WTC11 (cell line): Measurements from ENCODE around the gene ABHD6. TPM values are rescaled to one million over a fixed set of nuclear protein-coding genes. Genes with fewer than 3 reads are reported as not detected.

ENCODE experiments used
- ATAC-seq: fragments of 200-7000 bp; cut with Tn5 transposase; 2 replicates; pipeline ENCODE4 v1.10.0; 2021; ENCODE audit warnings: mild to moderate bottlenecking, moderate library complexity
- CTCF ChIA-PET: fragments of 300-600 bp; sonication (Branson Sonifier 250); formaldehyde crosslinking; loops from one replicate; lab custom pipeline; 2021; ENCODE audit warnings: antibody characterized with exemption; lab: Charles Lee
- POLR2A ChIA-PET: fragments of 350-600 bp; sonication (Branson Sonifier 250); formaldehyde crosslinking; loops from one replicate; lab custom pipeline; 2021; ENCODE audit warnings: antibody characterized with exemption; lab: Charles Lee
- DNase-seq: peaks from one replicate; pipeline ENCODE4 v3.0.0; 2021; ENCODE audit warnings: low spot score
- H3K27ac Mint-ChIP-seq: 2 replicates; pipeline ENCODE4 v1.8.0; 2021; ENCODE audit warnings: mixed read lengths
- H3K27me3 Mint-ChIP-seq: 2 replicates; pipeline ENCODE4 v1.8.0; 2021; ENCODE audit warnings: low read depth, mild to moderate bottlenecking, moderate library complexity, mixed read lengths
- H3K36me3 Mint-ChIP-seq: 2 replicates; pipeline ENCODE4 v1.8.0; 2021; ENCODE audit warnings: mixed read lengths
- H3K4me1 Mint-ChIP-seq: 2 replicates; pipeline ENCODE4 v1.8.0; 2022; ENCODE audit warnings: mixed read lengths
- H3K4me3 Mint-ChIP-seq: 2 replicates; pipeline ENCODE4 v1.8.0; 2021; ENCODE audit warnings: mild to moderate bottlenecking, moderate library complexity, mixed read lengths
- H3K9me3 Mint-ChIP-seq: 2 replicates; pipeline ENCODE4 v1.8.0; 2021; ENCODE audit warnings: mixed read lengths
- ATF1 ChIP-seq: sonication (generic); formaldehyde crosslinking; IDR thresholded peaks from 2 replicates; pipeline ENCODE4 v1.8.1; 2023; ENCODE audit warnings: mild to moderate bottlenecking, moderate library complexity, missing genetic modification reagents
- FOXK1 ChIP-seq: sonication (generic); formaldehyde crosslinking; IDR thresholded peaks from 2 replicates; pipeline ENCODE4 v1.8.0; 2022; ENCODE audit warnings: mild to moderate bottlenecking, moderate library complexity, missing genetic modification reagents
- GRHL2 ChIP-seq: fragments of 250-450 bp; sonication (Bioruptor Pico); IDR thresholded peaks from 2 replicates; pipeline ENCODE4 v1.8.0; 2022; ENCODE audit warnings: mild to moderate bottlenecking, moderate library complexity; ENCODE audit not compliant: insufficient replicate concordance, severe bottlenecking
- HMGXB4 ChIP-seq: sonication (generic); formaldehyde crosslinking; IDR thresholded peaks from 2 replicates; pipeline ENCODE4 v1.8.1; 2023; ENCODE audit warnings: mild to moderate bottlenecking, moderate library complexity, missing genetic modification reagents
- JAZF1 ChIP-seq: fragments of 250-450 bp; sonication (Bioruptor Pico); IDR thresholded peaks from 2 replicates; pipeline ENCODE4 v1.9.0; 2021; ENCODE audit warnings: moderate library complexity, mild to moderate bottlenecking, inconsistent platforms
- NFYB ChIP-seq: sonication (generic); formaldehyde crosslinking; conservative IDR thresholded peaks from 2 replicates; pipeline ENCODE4 v1.8.0; 2022; ENCODE audit warnings: low read depth, missing genetic modification reagents
- OVOL2 ChIP-seq: fragments of 250-450 bp; sonication (Bioruptor Pico); IDR thresholded peaks from 2 replicates; pipeline ENCODE4 v1.9.0; 2021; ENCODE audit warnings: mild to moderate bottlenecking, borderline replicate concordance
- PRRX2 ChIP-seq: fragments of 250-450 bp; sonication (Bioruptor Pico); IDR thresholded peaks from 2 replicates; pipeline ENCODE4 v1.8.0; 2021; ENCODE audit warnings: mild to moderate bottlenecking
- ZBTB43 ChIP-seq: sonication (generic); formaldehyde crosslinking; IDR thresholded peaks from 2 replicates; pipeline ENCODE4 v1.8.1; 2023; ENCODE audit warnings: mild to moderate bottlenecking, missing genetic modification reagents
- ZNF423 ChIP-seq: fragments of 250-450 bp; sonication (Bioruptor Pico); IDR thresholded peaks from 2 replicates; pipeline ENCODE4 v2.1.2; 2022; ENCODE audit warnings: mild to moderate bottlenecking, moderate library complexity
- total RNA-seq: library from RNA; stranded (reverse); gene quantifications from 3 replicates; pipeline ENCODE4 v1.2.3, GENCODE V29; 2021
- TF ChIP-seq, protein P1 (sequence below): sonication (generic); formaldehyde crosslinking; IDR thresholded peaks from 2 replicates; pipeline ENCODE4 v1.8.1; 2022; ENCODE audit warnings: missing genetic modification reagents, borderline replicate concordance
- TF ChIP-seq, protein P2 (sequence below): fragments of 250-450 bp; sonication (Bioruptor Pico); IDR thresholded peaks from 2 replicates; pipeline ENCODE4 v2.1.2; 2022; ENCODE audit warnings: mild to moderate bottlenecking, moderate library complexity
- TF ChIP-seq, protein P3 (sequence below): sonication (generic); formaldehyde crosslinking; IDR thresholded peaks from 2 replicates; pipeline ENCODE4 v1.8.1; 2022; ENCODE audit warnings: mild to moderate bottlenecking, moderate library complexity, missing genetic modification reagents
- TF ChIP-seq, protein P4 (sequence below): fragments of 250-450 bp; sonication (Bioruptor Pico); IDR thresholded peaks from 2 replicates; pipeline ENCODE4 v1.9.0; 2021; ENCODE audit warnings: mild to moderate bottlenecking
- TF ChIP-seq, protein P5 (sequence below): fragments of 250-450 bp; sonication (Bioruptor Pico); IDR thresholded peaks from 2 replicates; pipeline ENCODE4 v1.9.0; 2021; ENCODE audit warnings: mild to moderate bottlenecking

ABHD6 gene
- total RNA-seq, 1 experiment from 2014 or later, result 5.4 TPM

- peaks cover 4% of the 10 kb centered on the region; the same call in 1 of the 2 replicates for H3K4me1 Mint-ChIP-seq
- peaks cover 10% of the 10 kb centered on the region for H3K36me3 Mint-ChIP-seq
- DNase-seq, result no peak
- H3K4me3 Mint-ChIP-seq, result no peak overlapping the region
- no peaks in the 10 kb centered on the region; the same call in 1 of the 2 replicates for H3K27me3 Mint-ChIP-seq
- TF ChIP-seq NFYB (CRISPR knock-in tag) (no peak), PRRX2 (no peak), ATF1 (CRISPR knock-in tag) (no peak), GRHL2 (CRISPR knock-in tag) (no peak), OVOL2 (CRISPR knock-in tag) (no peak), HMGXB4 (CRISPR knock-in tag) (no peak)
- TF ChIP-seq, protein P1, sequence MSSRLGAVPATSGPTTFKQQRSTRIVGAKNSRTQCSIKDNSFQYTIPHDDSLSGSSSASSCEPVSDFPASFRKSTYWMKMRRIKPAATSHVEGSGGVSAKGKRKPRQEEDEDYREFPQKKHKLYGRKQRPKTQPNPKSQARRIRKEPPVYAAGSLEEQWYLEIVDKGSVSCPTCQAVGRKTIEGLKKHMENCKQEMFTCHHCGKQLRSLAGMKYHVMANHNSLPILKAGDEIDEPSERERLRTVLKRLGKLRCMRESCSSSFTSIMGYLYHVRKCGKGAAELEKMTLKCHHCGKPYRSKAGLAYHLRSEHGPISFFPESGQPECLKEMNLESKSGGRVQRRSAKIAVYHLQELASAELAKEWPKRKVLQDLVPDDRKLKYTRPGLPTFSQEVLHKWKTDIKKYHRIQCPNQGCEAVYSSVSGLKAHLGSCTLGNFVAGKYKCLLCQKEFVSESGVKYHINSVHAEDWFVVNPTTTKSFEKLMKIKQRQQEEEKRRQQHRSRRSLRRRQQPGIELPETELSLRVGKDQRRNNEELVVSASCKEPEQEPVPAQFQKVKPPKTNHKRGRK (CRISPR knock-in tag), result no peak
- TF ChIP-seq, protein P2, sequence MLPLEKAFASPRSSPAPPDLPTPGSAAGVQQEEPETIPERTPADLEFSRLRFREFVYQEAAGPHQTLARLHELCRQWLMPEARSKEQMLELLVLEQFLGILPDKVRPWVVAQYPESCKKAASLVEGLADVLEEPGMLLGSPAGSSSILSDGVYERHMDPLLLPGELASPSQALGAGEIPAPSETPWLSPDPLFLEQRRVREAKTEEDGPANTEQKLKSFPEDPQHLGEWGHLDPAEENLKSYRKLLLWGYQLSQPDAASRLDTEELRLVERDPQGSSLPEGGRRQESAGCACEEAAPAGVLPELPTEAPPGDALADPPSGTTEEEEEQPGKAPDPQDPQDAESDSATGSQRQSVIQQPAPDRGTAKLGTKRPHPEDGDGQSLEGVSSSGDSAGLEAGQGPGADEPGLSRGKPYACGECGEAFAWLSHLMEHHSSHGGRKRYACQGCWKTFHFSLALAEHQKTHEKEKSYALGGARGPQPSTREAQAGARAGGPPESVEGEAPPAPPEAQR (CRISPR knock-in tag), result no peak
- TF ChIP-seq, protein P3, sequence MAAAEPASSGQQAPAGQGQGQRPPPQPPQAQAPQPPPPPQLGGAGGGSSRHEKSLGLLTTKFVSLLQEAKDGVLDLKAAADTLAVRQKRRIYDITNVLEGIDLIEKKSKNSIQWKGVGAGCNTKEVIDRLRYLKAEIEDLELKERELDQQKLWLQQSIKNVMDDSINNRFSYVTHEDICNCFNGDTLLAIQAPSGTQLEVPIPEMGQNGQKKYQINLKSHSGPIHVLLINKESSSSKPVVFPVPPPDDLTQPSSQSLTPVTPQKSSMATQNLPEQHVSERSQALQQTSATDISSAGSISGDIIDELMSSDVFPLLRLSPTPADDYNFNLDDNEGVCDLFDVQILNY (CRISPR knock-in tag), result no peak
- TF ChIP-seq, protein P4, sequence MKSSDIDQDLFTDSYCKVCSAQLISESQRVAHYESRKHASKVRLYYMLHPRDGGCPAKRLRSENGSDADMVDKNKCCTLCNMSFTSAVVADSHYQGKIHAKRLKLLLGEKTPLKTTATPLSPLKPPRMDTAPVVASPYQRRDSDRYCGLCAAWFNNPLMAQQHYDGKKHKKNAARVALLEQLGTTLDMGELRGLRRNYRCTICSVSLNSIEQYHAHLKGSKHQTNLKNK (CRISPR knock-in tag), result no peak
- TF ChIP-seq, protein P5, sequence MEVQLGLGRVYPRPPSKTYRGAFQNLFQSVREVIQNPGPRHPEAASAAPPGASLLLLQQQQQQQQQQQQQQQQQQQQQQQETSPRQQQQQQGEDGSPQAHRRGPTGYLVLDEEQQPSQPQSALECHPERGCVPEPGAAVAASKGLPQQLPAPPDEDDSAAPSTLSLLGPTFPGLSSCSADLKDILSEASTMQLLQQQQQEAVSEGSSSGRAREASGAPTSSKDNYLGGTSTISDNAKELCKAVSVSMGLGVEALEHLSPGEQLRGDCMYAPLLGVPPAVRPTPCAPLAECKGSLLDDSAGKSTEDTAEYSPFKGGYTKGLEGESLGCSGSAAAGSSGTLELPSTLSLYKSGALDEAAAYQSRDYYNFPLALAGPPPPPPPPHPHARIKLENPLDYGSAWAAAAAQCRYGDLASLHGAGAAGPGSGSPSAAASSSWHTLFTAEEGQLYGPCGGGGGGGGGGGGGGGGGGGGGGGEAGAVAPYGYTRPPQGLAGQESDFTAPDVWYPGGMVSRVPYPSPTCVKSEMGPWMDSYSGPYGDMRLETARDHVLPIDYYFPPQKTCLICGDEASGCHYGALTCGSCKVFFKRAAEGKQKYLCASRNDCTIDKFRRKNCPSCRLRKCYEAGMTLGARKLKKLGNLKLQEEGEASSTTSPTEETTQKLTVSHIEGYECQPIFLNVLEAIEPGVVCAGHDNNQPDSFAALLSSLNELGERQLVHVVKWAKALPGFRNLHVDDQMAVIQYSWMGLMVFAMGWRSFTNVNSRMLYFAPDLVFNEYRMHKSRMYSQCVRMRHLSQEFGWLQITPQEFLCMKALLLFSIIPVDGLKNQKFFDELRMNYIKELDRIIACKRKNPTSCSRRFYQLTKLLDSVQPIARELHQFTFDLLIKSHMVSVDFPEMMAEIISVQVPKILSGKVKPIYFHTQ (CRISPR knock-in tag), result no peak
- TF ChIP-seq, all 79 proteins: peak for 0
- no peak for ATAC-seq
- CTCF ChIA-PET, result interaction anchor here (1.6 to 2.1 kb wide), 2 partner anchors 13 to 106 kb away, joined by 5 to 6 read pairs; partner anchors contain the start of genes HTD2 and RPP14
- no peak overlapping the region for H3K27ac Mint-ChIP-seq
- H3K9me3 Mint-ChIP-seq, result peaks cover 13% of the 10 kb centered on the region; the same call in 1 of the 2 replicates
- POLR2A ChIA-PET, result no interaction called here
Observed at GRCh38 chr3:58293516-58293915, 55.9 kb downstream of the ABHD6 start.

DNA sequence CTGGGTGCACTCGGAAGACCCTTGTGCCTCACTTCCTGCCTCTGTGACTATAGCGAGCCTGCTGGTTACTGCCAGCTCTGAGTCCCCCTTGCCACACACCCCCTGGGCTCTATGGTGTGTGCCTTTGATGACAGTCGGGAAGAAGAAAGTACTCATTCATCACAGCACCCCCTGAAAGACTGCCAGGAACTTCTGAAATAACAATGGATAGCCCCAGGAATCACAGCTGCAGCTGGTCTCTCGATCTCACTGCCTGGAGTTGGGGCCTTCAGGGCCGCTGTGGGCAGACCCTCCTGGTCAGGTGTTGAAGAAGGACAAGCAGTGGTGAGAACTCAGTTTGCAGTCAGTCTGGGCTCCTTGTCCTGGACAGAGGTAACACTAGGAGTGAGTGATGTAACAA is 58.7 kb downstream of the ABHD6 start:
- Mint-ChIP-seq H3K9me3 (peaks cover 13% of the 10 kb centered on the region; the same call in 1 of the 2 replicates), H3K4me1 (peaks cover 9% of the 10 kb centered on the region), H3K4me3 (no peak overlapping the region), H3K27ac (0 out of 2 replicates have a peak overlapping the region, but pooled peaks have one; percentile 19), H3K27me3 (peaks cover 1% of the 10 kb centered on the region), H3K36me3 (peaks cover 7% of the 10 kb centered on the region)
- TF ChIP-seq ZNF423 (peak; percentile 38; the same call in 1 of the 2 replicates), ZBTB43 (CRISPR knock-in tag) (no peak), JAZF1 (CRISPR knock-in tag) (no peak), FOXK1 (no peak)
- no peak for DNase-seq
- POLR2A ChIA-PET, result no interaction called here
- CTCF ChIA-PET, result interaction anchor here (1.1 to 7.9 kb wide), 4 partner anchors 11 to 118 kb away, joined by 6 to 126 read pairs (median 22); partner anchors contain the start of genes HTD2 and RPP14
- no peak for ATAC-seq
